HepG2 (cell line): ENCODE measurements around the gene CLCN4. TPM values are rescaled to one million over a fixed set of nuclear protein-coding genes. Genes with fewer than 3 reads are reported as not detected.

Experiments used
- ESRRA ChIP-seq: sonication (generic); formaldehyde crosslinking; IDR thresholded peaks from 2 replicates; pipeline ENCODE4 v1.5.1; 2020; ENCODE audit warnings: mild to moderate bottlenecking, low read depth, missing genetic modification reagents
- HOXA5 ChIP-seq: sonication (generic); formaldehyde crosslinking; IDR thresholded peaks from 2 replicates; pipeline ENCODE4 v1.4.0; 2020; ENCODE audit warnings: missing genetic modification reagents
- KDM5B ChIP-seq: sonication (generic); formaldehyde crosslinking; IDR thresholded peaks from 2 replicates; pipeline ENCODE4 v1.4.0; 2020; ENCODE audit warnings: missing genetic modification reagents, mild to moderate bottlenecking, borderline replicate concordance
- MTA1 ChIP-seq: sonication (generic); formaldehyde crosslinking; IDR thresholded peaks from 2 replicates; pipeline ENCODE4 v1.4.0; 2020; ENCODE audit warnings: missing genetic modification reagents, mild to moderate bottlenecking, borderline replicate concordance
- NONO ChIP-seq, 2 experiments: fragments of 450-650 bp in 1 of 2; sonication (generic) in 1 of 2; formaldehyde crosslinking in 1 of 2; IDR thresholded peaks in 1 of 2; conservative IDR thresholded peaks in 1 of 2; 2 replicates each; pipeline versions ENCODE4 v1.6.1 to v1.8.0; 2017 to 2022; ENCODE audit warnings: mild to moderate bottlenecking in 1 of 2, missing genetic modification reagents in 1 of 2, moderate library complexity in 1 of 2
- SNRNP70 ChIP-seq: fragments of 200-400 bp; formaldehyde crosslinking; IDR thresholded peaks from 2 replicates; pipeline ENCODE4 v1.6.1; 2017; ENCODE audit warnings: mild to moderate bottlenecking, low read depth, low read length, moderate library complexity
- ZNF629 ChIP-seq: sonication (generic); formaldehyde crosslinking; conservative IDR thresholded peaks from 2 replicates; pipeline ENCODE4 v1.5.0; 2020; ENCODE audit warnings: missing genetic modification reagents
- ZNF746 ChIP-seq: sonication (generic); formaldehyde crosslinking; IDR thresholded peaks from 2 replicates; pipeline ENCODE4 v1.8.0; 2022; ENCODE audit warnings: mild to moderate bottlenecking, missing genetic modification reagents
- ZNF792 ChIP-seq: IDR thresholded peaks from 2 replicates; pipeline ENCODE4 v1.6.1; 2016
- ZNF839 ChIP-seq: sonication (generic); formaldehyde crosslinking; IDR thresholded peaks from 2 replicates; pipeline ENCODE4 v1.4.0; 2020; ENCODE audit warnings: missing genetic modification reagents, mild to moderate bottlenecking, borderline replicate concordance
- polyA plus RNA-seq, 8 experiments: library from polyadenylated mRNA; depleted of rRNA in 3 of 8; stranded (reverse) in 7 of 8; unstranded in 1 of 8; fragments of >200 nt; fragmentation: Illumina TruSeq in 4 of 8; extraction: Trizol in 4 of 8; gene quantifications; 2 replicates each; pipeline versions ENCODE4 v1.2.1 to v1.2.3, GENCODE V29; 2011 to 2016; ENCODE audit warnings: low read depth in 4 of 8, missing spikeins in 1 of 8, mixed read lengths in 1 of 8; ENCODE audit not compliant: insufficient read depth in 1 of 8
- total RNA-seq, 5 experiments: library from RNA; depleted of rRNA; stranded (reverse); fragments of >200 nt; fragmentation: Illumina TruSeq; extraction: Trizol; gene quantifications; 2 replicates each; pipeline ENCODE4 v1.2.3, GENCODE V29; 2016; ENCODE audit warnings: low read depth in 1 of 5
- TF ChIP-seq, protein P1 (sequence below): sonication (generic); formaldehyde crosslinking; IDR thresholded peaks from 2 replicates; pipeline ENCODE4 v1.5.1; 2020; ENCODE audit warnings: missing genetic modification reagents, mild to moderate bottlenecking, borderline replicate concordance
- TF ChIP-seq, protein P2 (sequence below): sonication (generic); formaldehyde crosslinking; IDR thresholded peaks from 2 replicates; pipeline ENCODE4 v1.9.0; 2021; ENCODE audit warnings: missing genetic modification reagents, borderline replicate concordance
- TF ChIP-seq, protein P3 (sequence below): sonication (generic); formaldehyde crosslinking; IDR thresholded peaks from 2 replicates; pipeline ENCODE4 v1.5.1; 2020; ENCODE audit warnings: mild to moderate bottlenecking, moderate library complexity, missing genetic modification reagents
- TF ChIP-seq, protein P4 (sequence below), 2 experiments: fragments of 450-650 bp in 1 of 2; sonication (generic) in 1 of 2; formaldehyde crosslinking in 1 of 2; IDR thresholded peaks; 2 replicates each; pipeline versions ENCODE4 v1.6.1 to v1.8.0; 2016 to 2022; ENCODE audit warnings: antibody characterized with exemption in 1 of 2, mild to moderate bottlenecking in 1 of 2, missing genetic modification reagents in 1 of 2

CLCN4 gene
- total and polyA plus RNA-seq, 2 of the 13 experiments (the other 11 are each of a cell fraction or from before 2014, with no cell fraction given): 1.8 to 2.5 TPM

DNA sequence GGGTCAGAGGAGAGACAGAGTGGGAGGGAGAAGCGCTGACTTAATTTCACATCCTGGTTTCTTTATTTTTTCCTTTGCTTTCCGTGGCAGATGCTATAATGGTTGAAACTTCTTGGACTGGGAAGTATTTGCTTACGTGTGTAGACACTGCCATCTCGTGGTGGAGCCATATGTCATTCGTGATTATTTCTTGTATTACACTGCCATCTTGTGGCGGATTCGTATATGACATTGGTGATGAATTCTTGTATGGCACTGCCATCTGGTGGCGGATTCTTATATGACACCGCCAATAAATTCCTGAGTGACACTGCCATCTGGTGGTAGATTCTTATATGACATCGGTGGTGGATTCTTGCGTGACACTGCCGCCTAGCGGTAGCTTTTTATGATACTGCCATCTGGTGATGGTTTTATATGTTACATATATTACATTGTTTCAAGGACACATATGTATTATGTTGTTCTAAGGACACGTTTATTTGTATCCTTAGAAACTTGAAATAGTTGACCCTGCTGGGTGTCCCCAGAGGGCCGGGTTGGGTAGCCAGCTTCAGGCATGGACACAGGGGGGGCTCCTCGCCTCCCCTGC, 37.3 kb upstream of the CLCN4 start (continued):
- TF ChIP-seq, protein P1, sequence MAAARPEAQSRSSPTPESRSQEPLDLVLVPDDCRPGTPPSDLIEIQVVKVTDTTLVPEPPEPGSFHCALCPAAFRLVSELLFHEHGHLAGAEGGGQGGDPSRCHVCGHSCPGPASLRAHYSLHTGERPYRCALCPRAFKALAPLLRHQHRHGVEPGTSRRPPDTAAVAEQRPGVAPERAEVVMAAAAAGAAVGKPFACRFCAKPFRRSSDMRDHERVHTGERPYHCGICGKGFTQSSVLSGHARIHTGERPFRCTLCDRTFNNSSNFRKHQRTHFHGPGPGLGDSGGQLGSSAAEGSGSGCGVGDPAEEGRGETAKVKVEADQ (CRISPR knock-in tag): no peak
- TF ChIP-seq MTA1 (CRISPR knock-in tag) (no peak), KDM5B (CRISPR knock-in tag) (no peak), ZNF839 (no peak), ZNF746 (CRISPR knock-in tag) (no peak), SNRNP70 (no peak), ZNF629 (CRISPR knock-in tag) (no peak), NONO (IDR thresholded peaks at IDR 0.05) (no peak), NONO (CRISPR knock-in tag; conservative IDR thresholded peaks at IDR 0.05) (no peak; the same call in 1 of the 2 replicates), ESRRA (CRISPR knock-in tag) (no peak), ZNF792 (CRISPR knock-in tag) (no peak; the same call in 1 of the 2 replicates), HOXA5 (no peak)
- TF ChIP-seq, protein P2, sequence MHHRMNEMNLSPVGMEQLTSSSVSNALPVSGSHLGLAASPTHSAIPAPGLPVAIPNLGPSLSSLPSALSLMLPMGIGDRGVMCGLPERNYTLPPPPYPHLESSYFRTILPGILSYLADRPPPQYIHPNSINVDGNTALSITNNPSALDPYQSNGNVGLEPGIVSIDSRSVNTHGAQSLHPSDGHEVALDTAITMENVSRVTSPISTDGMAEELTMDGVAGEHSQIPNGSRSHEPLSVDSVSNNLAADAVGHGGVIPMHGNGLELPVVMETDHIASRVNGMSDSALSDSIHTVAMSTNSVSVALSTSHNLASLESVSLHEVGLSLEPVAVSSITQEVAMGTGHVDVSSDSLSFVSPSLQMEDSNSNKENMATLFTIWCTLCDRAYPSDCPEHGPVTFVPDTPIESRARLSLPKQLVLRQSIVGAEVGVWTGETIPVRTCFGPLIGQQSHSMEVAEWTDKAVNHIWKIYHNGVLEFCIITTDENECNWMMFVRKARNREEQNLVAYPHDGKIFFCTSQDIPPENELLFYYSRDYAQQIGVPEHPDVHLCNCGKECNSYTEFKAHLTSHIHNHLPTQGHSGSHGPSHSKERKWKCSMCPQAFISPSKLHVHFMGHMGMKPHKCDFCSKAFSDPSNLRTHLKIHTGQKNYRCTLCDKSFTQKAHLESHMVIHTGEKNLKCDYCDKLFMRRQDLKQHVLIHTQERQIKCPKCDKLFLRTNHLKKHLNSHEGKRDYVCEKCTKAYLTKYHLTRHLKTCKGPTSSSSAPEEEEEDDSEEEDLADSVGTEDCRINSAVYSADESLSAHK (CRISPR knock-in tag): no peak
- TF ChIP-seq, protein P3, sequence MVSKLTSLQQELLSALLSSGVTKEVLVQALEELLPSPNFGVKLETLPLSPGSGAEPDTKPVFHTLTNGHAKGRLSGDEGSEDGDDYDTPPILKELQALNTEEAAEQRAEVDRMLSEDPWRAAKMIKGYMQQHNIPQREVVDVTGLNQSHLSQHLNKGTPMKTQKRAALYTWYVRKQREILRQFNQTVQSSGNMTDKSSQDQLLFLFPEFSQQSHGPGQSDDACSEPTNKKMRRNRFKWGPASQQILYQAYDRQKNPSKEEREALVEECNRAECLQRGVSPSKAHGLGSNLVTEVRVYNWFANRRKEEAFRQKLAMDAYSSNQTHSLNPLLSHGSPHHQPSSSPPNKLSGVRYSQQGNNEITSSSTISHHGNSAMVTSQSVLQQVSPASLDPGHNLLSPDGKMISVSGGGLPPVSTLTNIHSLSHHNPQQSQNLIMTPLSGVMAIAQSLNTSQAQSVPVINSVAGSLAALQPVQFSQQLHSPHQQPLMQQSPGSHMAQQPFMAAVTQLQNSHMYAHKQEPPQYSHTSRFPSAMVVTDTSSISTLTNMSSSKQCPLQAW (CRISPR knock-in tag): no peak
- TF ChIP-seq, protein P4, sequence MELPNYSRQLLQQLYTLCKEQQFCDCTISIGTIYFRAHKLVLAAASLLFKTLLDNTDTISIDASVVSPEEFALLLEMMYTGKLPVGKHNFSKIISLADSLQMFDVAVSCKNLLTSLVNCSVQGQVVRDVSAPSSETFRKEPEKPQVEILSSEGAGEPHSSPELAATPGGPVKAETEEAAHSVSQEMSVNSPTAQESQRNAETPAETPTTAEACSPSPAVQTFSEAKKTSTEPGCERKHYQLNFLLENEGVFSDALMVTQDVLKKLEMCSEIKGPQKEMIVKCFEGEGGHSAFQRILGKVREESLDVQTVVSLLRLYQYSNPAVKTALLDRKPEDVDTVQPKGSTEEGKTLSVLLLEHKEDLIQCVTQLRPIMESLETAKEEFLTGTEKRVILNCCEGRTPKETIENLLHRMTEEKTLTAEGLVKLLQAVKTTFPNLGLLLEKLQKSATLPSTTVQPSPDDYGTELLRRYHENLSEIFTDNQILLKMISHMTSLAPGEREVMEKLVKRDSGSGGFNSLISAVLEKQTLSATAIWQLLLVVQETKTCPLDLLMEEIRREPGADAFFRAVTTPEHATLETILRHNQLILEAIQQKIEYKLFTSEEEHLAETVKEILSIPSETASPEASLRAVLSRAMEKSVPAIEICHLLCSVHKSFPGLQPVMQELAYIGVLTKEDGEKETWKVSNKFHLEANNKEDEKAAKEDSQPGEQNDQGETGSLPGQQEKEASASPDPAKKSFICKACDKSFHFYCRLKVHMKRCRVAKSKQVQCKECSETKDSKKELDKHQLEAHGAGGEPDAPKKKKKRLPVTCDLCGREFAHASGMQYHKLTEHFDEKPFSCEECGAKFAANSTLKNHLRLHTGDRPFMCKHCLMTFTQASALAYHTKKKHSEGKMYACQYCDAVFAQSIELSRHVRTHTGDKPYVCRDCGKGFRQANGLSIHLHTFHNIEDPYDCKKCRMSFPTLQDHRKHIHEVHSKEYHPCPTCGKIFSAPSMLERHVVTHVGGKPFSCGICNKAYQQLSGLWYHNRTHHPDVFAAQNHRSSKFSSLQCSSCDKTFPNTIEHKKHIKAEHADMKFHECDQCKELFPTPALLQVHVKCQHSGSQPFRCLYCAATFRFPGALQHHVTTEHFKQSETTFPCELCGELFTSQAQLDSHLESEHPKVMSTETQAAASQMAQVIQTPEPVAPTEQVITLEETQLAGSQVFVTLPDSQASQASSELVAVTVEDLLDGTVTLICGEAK (IDR thresholded peaks at IDR 0.05): no peak
- TF ChIP-seq, protein P4 (CRISPR knock-in tag; IDR thresholded peaks at IDR 0.05): no peak
